Stimulated activated CD4-positive, alpha-beta T cell treated with anti-CD3 and anti-CD28 coated beads, Interleukin-2, amount 100 ng/mL, for 48 hours (primary cell): ENCODE measurements around the gene CD6.

Experiments
- DNase-seq, 2 donors: peaks; one replicate each; pipeline ENCODE4 v3.0.0-alpha.2; 2020

The CD6 gene

DNA sequence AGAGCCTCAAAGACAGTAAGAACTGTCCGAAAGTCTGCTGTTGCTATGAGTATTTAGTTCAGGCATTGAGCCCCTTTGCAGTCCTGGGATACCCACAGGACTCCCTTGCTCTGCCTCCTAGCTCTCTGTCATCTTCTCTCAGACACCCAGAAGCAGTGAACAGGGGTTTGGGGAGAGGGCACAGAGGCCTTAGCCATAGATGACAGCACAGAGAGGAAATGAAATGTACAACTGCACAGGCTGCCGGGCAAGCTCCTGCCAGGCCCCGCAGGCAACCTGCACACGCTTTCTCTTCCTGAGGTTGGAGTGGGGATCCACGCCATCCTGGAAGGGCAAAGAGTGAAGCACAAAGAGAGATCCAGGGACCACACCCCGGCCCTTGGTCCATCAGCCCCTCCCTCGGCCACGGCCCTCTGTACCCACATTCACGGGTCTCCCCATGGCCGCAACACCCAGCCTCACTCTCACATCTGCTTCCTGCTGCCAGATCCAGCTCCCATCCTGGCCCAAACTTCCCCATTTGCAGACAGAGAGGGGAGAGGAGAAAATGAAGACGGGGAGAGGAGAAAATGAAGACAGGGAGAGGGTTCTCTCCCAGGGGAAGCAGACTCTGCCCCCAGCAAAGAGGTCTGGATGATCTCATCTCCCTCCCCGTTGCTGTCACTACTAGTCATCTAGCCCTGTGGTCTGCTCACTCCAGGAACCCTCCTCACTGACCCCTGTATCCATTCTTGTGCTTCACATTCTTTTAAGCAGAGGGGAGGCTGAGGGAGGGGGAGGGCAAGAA lies 40.7 kb downstream of the CD6 start:
- no peak for DNase-seq

DNA sequence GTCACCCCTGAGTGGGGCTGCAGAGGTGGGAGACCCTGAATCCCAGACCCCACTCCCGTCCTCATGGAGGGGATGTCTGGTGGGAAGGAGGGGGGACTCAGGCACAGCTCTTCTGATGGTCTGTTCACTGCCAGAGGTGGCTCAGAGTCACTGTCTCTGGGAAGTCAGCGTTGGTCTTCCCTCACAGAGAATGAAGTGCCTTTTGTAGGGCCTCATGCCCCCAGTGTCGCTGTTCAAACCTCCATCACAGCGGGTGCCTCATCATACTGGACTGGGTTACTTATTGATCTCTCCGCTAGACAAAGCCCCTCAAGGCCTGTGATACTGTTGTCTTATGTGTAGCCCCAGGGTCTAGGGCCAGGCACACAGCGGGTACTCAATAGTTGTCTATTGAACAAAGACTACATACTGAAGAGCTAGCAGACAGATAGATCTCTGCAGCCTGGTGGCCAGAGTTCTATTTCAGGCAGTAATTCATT lies 41.3 kb downstream of the CD6 start:
- DNase-seq: no peak

DNA sequence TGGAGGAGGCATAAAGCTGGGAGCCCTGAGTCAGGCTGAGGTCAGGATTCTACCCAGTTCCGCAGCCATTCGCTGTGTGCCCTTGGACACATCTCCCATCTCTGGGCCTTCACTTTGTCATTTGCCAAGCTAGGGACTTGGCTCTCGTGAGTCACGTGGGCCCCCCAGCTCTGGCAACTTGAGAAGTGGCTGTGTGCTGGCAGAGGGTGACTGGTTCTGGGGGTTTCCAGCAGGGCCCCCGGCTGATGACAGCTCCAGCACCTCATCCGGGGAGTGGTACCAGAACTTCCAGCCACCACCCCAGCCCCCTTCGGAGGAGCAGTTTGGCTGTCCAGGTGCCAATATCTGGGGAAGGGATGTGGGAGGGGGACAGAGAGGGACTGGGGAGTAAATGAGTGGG lies 46.6 kb downstream of the CD6 start:
- no peak for DNase-seq

DNA sequence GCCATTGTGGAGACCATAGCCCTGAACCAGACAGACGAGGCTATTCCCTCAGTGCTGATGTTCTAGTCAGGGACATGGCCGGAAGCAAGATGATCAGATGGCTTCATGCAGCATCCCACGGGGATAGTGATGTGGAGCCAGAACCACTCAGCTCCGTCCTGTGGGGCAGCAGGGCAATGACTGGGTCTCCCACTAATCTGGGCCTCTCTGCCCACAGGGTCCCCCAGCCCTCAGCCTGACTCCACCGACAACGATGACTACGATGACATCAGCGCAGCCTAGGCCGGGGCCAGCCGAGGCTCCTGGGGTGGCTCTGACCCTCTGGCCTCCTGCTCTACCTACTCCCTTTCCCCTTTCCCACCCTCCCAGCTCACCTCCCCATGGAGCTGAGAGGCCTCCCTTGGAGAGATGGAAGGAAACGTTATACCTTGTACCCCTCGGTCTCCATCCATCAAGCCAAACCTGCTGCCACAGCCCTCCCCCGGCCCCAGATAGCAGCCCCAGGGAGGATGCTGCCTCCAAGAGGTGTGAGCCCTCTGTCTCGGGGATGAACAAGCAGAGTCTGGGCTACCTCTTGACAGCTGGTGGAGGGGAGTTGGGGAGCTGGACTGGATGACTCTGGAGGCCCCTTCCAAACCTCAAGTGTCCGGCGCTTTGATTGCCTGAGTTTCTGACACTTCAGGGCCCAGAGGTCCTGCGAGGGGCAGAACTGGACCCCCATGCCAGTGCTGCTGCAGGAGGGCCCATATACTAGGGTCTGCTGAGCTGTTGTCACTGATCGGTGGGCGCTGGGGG lies 47.8 kb downstream of the CD6 start:
- DNase-seq: no peak

DNA sequence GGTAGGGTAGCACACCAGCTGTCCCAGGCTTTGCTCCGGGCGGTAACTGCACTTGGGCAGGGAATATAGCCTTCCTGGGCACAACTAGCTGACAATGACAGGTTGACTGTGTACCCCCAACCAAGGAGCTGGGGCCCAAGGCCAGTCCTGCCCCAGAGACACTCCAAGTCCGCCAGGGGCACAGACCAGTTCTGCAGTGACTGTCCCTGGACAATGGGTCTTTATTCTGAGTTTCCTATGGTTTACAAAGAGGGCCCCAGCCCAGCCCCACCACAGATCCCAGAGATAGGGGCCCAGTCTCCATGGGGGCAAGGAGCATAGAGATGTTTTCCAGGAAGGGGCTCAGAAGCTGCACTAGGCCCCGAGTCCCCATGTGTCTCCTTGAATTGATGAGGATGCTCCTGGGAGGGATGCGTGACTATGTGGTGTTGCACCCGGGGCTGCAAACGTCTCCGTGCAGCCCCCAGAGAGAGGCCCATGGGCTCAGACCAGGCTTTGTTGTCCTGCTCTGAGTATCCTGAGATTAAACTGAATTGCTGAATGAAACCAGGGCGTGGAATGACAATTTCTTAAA lies 48.4 kb downstream of the CD6 start:
- no peak for DNase-seq

DNA sequence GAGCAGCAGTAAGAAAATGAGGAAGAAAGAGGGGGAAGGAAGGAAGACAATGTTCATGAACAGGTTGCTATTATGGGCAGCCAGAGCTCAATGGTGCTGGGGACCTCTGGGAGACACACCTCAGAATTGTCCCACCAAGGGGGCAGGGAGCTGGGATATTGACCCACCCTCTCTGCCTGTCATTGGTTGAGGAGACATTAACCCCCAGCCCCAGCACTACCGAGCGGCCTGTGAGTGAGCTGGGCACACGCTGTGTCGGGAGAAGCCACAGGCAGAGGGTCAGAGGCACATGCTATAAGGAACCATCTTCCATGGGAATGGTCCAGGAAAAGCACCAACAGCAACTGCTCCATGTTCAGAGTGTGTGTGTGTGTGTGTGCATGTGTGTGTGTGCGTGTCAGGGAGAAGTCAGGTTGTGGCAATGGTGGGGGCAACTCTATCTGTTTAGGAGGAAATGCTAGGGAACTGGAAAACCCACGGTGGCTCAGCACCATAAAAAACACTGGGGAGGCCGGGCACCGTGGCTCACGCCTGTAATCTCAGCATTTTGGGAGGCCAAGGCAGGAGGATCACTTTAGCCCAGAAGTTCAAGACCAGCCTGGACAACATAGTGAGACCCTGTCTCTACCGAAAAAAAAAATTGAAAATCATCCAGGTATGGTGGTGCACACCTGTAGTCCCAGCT lies 49.2 kb downstream of the CD6 start:
- no peak for DNase-seq

DNA sequence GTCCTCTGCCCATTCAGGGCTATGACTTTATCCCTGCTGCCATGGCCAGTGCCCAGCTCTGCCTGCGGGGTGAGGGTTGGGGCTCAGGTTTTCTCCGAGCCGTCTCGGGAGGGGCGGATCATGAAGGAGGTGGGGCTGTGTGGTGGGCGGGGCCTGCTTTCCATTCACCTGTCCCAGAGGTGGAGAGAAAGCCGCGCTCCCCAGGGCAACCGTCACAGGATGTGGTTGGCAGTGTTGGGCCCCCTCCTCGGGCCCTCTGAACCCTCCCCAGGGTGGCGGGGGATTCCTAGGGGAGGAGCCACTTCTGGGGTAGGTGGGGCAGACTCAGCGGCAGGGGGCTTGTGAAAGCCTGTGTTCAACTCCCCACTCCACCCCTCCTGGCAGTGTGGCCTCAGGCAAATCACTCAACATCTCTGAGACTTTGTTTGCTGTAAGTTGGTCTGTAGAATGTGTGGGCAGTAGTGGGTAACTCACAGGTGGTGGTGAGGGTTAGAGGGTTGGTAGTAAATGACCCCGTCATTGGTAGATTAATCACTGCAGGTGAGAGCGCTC lies 50.3 kb downstream of the CD6 start:
- peak; percentile 65 to 76 for DNase-seq

DNA sequence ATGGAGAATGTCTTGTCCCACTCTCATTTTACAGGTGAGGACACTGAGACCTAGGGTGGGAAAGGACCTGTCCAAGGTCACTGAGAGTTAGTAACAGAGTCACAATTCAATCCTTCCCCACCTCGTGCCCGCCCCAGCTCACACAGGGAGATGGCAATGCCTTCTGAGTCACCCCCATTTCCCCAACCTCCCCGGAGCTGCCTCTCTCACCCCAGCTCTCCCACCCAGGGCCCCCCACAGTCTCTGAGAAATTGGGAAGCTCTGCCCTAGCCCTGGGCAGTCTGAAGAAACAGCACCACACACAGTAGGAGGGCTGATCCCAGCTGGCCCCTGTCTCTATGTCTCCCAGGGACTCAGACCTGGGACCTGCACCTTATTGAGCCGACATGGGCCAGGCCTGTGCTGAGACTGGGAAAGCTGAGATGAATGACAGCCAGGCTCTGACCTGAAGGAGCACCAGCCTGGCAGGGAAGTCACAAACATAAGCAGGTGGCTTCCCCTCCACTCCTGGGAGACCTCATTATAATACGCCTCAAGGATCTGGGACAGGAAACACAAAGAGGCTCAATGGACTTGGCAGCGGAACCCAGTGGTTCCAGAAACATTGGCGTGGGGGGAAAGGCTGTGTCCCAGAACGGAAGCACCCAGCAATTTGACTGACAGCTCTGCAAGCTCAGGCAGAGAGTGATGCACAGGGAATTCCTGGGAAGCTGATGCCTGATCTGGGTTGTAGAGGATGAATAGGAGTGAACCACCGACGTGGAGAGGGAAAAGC lies 51.0 kb downstream of the CD6 start:
- no peak for DNase-seq

DNA sequence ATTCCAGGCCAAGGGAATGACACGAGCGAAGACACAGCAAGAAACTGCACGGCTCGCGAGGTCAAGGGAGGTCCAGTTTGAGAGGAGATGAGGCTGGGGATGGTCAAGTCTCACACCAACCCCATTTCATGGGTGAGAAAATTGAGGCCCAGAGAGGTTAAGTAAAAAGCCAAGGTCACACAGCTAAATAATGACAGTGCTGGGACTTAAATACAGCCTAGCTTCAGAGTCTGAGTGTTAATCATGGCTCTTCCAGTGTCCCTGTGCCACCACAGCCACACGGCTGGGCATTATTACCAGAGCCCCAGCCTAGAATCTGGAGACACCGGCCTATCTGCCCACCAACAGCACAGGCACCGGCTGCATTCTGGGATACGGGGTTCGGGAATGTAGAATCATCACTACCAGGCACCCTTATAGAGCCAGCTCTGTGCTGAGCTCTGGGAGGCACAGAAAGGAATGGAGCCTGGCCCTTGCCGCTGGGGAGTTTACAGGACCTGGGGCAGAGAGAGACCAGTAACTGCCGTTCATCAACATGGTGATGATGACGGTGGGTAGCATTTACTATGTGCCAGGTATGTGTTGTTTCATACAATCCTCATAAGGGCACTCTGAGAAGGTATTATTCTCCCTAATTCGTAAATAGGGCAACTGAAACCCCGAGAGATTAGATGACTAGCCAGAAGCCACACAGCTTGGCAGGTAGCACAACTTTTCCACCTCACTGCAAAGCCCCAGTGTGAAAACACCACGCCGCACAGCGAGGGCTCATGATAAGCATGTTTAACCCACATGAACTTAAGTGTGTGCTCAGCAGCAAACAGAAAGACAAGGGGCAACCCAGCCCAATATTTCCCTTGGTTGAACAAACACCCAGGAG lies 51.8 kb downstream of the CD6 start:
- peak in 1 of 2 donors; percentile 55 for DNase-seq

DNA sequence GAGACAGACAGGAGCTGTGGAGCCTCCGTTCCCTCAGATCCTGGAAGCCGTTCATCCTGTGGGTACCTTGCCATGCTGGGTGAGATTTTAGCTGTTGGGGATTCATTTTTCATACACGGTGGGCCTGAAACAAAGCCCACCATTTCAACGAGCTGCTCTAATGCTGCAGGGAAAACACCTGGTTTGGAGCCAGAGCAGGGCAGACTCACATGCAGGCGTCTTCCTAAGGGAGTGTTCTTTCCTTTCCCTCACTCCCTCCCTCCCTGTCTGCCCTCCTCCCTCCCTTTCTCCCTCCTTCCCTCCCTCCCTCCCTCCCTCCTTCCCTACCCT lies 52.5 kb downstream of the CD6 start:
- DNase-seq: no peak

DNA sequence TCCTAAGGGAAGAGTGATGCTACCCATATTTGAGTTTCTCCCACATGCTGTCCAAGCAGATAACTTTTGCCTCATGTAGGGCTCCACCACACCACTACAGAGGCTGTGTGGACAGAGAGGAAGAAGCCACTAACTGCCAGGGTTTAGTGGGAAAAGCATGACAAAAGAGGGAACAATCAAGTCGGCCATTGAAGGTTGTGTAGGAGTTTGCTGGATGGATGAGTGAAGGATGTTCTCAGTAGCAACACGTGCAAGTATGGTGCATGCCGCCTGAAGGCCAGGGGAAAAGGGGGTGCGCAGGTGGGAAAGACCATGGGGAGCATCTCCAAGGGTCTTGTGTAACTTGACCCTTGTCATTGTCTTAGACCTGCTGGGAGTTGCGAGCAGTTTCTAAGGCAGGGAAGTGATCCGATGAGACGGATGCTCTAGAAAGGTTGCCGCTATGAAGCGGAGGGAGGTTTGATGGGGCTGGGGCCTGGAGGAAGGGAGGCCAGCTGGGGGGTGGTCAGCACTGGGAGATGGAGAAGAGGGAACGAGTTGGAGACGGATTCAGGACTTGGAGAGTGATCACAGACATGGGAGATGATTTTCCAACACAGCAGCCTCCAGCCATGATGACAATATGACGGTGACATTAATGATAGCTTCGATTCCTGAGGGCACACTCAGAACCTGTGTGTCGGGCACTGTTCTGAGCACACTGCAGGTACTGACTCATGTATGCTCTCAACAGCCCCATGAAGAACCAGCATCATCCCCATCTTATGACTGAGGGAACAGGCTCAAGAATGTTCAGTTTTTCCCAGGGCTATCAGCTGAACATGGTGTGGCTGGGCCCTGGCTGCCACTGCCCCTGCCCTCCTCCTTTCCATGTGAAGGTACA lies 53.7 kb downstream of the CD6 start:
- DNase-seq: no peak

DNA sequence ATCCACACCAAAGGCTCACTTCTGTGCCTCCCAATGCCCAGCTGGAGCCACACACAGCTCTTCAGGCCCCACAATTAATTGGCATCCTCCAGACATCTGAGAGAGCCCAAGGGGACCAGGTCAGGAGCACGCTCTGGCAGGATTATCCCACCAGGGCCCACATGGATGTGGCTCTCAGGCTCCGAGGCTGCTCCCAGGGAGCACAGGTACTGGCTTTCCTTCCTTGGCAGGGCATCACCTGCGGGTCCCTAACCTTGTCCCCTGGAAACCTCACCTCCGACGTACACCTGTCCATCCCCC lies 54.3 kb downstream of the CD6 start:
- DNase-seq: no peak

DNA sequence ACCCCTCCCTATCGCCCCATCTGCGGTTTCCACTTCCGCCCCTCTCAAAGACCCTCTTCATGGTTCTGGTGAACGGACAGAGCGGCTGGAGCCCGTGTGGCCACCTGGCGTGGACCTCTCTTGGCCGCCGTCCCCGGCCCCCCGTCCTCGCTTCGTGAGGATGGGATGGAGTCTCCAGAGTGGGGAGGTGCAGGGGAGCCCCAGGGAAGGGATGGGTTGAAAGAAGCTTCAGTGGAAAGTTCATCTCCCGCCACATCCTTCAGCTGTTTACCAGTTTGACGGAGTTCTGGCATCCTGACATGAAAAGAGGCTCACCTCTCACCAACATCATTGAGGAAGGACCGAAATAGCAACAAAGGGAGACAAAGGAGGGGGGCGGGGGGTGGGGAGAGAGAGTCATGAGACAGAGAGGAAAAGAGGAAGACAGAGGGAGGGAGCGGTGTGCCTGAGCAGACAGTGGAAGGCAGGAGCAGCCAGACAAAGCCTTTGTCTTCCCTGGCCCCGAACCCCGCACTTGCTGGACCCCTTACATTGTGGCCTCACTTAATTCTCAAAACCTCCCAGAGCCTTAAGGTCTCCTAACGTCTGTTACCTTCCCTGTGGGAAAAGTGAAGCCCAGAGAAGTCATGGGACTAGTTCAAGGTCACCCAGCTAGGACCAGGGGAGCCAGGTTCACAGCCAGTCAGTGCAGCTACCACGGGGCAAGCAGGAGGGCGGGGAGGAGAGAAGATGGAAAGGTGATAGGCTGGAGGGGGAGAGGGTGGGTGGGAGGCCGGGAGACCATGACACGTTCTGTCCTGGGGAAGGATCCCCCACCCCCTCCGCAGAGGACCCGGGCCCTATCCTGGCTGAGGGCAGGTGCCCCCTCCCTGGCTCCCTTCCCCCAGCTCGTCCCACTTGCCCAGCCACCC lies 54.9 kb downstream of the CD6 start:
- DNase-seq: peak in 1 of 2 donors; percentile 35

DNA sequence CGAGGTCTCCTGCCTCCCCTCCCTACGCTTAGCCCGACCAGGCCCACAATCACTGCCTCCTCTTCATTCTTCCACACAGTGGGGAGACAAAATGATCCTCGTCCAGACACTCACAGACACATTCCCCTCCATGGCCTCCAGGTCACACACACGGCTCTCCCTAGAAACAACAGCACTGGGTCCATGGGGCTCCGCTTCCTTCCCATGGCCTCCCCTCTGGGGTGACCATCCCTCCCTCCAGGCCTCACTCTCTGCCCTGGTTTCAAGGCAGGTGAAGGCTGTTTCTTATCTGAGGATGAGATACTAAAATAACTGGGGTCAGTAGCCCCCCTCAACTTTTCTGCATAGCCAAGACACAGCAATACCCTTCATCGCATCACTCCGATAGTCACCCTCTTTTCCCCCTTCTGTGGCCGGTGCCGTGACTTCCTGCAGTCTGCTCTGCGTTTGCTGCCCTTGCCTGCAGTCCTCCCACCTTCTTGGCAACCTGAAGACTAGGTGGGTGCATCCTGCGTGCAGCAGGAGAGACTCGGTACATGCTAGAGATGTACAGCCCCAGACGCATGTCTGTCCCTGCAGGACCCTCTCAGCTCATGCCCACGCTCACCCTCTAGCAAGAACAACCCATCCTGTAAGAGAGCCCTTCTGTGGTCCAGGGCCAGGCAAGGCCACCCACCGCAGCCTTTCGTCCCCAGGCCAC lies 55.8 kb downstream of the CD6 start:
- no peak for DNase-seq

DNA sequence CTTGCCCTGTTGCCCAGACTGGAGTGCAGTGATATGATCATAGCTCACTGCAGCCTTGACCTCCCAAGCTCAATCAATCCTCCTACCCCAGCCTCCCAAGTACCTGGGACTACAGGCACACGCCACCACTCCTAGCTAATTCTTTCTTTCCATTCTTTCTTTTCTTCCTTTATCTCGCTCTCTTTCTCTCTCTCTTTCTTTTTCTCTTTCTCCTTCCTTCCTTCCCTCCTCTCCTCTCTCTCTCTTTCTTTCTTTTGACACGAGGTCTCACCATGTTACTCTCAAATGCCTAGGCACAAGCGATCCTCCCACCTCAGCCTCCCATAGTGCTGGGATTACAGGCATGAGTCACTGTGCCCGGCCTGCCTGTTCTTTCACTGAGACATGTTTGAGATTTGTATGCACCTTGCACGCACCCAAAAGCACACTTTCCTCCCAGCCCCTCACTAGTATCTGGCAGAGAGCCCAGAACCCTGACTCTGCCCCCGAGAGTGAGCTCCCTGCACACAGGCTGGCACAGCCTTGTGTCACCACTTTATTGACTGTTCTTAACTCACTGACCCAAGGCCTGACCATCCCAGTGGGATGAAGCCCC lies 56.8 kb downstream of the CD6 start:
- DNase-seq: peak; percentile 60

DNA sequence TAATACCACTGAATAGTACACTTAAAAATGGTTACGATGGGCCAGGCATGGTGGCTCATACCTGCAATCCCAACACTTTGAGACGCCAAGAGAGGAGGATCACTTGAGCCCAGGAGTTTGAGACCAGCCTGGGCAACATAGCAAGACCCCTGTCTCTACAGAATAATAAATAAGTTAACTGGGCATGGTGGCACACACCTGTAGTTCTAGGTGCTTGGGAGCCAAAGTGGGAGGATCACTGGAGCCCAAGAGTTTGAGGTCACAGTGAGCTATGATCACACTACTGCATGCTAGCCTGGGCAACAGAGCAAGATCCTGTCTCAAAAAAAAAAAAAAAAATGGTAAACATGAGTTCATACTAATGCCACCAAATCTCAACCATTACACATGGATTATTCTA lies 61.3 kb downstream of the CD6 start:
- no peak for DNase-seq

DNA sequence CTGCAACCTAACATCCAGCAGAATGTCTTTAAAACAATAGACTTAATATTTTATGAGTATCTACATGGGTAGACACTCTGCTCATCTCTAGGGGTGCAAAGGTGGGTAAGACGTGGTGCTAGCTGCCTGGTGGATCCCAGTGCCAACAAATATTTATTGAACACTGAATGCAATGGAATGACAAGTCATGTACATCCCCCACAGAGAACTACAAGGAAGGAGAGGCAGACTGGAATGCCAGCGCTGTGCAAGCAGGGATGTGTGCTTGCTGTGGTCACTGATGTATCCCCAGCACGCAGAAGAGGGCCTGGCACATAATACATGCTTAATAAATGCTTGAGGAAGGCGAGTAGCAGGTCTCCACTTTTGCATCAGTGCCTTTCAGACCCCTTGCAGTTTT lies 61.9 kb downstream of the CD6 start:
- no peak for DNase-seq

DNA sequence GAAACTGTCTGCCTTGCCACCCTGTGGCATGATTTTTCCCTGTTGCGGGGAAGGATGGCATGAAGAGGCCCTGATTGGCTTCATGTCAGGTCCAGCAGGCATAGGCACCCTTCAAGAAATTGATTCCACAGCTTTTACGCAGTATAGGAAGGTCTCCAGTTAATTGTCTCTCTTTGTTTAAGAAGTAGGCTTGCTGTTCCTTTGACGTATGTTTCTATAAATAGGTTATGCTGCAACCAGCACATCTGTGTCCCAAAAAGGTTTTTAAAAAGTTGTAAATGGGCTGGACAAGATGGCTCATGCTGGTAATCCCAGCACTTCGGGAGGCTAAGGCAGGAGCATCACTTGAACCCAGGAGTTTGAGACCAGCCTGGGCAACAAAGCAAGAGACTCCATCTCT lies 62.6 kb downstream of the CD6 start:
- DNase-seq: no peak
